Stimulated activated naive CD4-positive, alpha-beta T cell treated with Interleukin-2 at 50 U/mL for 16 hours (primary cell): Measurements from ENCODE around the gene GMDS.

ENCODE experiments used
- DNase-seq: peaks from one replicate; lab custom pipeline; 2025; lab: John Stamatoyannopoulos, UW

The GMDS gene

DNA sequence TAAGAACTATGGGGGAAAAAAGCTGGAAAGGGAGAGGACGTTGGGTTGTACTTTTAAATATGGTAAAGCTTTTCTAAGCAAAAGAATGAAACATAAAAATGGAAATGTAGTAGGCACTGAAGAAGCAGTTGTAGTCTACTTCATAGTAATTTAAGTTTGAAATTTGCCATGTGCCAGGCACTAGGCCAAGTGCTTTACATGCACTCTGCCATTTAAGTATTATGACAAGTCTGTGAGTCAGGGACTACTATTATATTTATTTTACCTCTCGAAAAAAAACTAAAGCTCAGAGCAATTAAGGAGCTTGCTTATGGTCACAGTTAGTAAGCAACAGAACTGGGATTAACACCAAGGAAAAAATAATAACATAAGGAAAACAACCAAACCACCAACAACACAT is 257.8 kb downstream of the GMDS start:
- no peak for DNase-seq

DNA sequence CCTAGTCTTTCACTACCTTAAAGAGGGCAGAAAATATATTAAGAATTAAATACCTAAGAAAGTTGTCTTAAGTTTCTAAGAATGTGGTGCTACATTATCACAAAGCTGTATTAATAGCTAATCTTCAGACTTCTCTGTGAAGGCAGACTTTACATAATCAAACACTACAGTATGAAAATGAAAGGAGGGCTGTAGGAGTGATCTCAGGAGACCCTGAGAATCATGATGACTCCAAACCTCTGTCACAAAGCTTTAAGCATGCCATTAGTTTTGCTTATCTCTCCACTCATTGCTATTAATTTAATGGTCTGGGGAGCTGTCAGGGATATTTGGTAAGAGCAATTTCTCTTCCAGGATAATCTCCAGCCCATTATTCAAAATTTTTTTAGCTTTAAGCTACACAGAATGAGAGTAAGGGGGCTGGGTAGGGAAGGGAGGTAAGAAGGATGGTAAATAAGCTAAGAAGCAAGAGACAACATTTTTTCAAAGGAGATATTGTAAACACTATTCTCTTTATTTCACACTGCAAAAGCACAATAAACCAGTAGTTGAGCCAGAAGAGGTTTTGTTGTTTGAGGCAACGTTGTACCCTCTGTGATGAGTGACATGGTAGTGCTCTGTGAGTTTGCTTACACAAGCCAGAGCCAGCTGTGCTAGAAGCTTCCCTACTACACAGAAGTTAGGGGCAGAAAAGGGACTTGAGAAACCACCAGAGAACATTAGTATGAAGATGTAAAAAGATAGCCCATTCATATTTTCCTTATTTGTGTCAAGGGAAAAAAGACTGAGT is 258.8 kb downstream of the GMDS start:
- DNase-seq, result no peak

DNA sequence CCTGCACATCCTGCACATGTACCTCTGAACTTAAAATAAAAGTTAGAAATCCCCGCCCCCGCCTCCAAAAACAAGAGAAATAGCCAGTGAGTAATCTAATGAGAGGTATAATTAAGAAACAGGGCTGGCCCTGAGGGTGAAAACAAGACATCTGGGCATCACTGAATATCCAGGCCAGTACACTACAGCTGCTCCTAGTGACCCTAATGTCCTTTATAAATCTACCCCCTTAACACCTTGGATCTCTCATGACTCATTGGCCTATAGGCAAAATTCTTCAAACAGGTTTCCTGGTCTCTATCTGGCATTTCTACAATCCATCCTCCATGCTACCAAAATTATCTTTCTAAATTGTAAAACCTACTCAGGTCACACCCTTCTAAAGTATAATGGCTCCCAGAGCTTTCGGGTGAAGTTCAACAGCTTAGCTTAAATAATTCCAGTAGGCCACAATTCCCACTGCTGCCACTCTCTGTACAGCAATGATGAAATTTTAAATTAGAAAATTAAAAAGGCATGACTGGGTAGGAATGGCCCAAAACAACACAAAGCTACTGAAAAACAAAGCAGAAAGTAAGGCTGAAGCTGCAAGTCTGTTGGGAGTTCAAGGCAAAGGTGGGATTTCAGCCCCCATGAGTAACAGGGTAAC is 260.9 kb downstream of the GMDS start:
- no peak for DNase-seq

DNA sequence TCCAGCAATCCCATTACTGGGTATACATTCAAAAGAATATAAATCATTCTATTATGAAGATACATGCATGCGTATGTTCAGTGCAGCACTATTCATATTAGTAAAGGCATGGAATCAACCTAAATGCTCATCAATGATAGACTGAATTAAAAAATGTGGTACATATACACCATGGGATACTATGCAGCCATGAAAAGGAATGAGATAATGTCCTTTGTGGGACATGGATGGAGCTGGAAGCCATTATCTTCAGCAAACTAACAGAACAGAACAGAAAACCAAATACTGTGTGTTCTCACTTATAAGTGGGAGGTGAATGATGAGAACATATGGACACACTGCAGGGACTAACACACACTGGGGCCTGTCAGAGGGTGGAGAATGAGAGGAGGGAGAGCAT is 261.6 kb downstream of the GMDS start:
- DNase-seq, result no peak

DNA sequence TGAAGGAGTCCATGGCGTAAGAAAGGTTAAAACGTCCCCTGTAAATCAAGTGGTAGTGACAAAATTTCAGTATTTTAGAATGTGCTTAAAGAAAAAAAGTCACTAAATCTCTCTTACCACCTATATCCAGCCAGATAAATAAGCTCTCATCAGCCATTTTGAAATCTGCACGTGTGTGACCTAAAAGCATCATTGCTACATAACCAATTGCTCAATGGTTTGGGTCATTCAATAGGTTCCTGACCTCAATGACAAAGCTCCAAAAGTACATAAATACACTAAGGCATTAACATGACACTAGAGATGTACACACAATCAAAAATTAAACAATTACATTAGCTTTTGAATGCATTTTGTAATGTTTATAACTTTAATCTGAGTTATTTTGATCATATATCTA is 272.4 kb downstream of the GMDS start:
- DNase-seq, result no peak

DNA sequence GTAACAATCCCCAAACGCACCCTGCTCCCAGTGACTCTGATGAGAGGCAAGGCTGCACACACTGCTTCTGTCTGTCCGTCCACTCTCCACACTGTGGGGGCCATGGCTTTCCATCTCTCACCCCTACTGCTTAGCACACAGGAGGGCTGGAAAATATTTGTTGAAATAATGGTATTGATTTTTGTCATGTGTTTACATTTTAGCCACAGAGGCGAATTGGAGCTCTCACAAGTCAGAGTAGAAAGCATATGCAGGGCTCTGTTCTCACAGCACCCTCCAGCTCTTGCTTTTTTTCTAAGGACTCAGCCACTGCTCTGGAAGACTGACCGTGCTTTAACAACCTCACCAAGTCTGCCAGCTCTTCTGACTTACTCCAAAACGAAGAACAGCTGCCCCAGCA is 273.8 kb downstream of the GMDS start:
- no peak for DNase-seq

DNA sequence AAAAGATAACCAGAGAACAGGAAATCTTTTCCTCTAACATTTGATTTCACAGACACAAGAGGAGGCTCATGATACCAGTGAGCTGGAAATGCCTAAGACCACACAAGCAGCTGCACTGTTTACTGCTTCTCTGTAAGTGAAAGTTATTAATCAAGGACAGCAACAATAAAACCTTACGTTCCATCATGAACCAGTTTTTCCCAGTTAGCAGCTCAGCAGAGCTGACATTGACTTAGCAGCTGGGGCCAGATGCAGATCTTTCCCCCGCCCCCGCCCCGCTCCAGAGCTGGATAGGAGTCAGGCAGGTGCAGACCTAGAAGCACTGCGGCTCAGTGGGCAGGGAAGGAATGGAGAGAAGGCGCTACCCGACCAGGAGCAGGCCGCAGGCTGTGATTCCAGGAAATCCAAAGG is 275.2 kb downstream of the GMDS start:
- DNase-seq, result no peak

DNA sequence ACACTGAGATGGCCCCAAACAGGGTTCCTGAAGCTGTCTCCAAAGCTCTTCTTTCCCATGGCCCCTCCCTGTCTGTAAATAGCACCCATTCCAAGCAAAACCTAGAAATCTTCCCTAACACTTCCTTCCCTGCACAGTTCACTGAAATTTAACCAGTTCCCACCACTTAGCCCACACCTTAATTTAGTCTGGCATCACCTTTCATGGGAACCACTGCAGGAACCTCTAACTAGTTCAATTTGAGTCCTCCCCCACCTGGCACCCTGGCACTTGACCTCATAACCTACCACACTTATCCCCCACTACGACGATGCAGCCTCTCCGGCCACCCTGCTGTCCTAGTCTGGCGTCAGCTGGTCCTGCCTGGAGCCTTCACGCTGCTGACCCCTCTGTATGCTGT is 278.7 kb downstream of the GMDS start:
- DNase-seq, result no peak

DNA sequence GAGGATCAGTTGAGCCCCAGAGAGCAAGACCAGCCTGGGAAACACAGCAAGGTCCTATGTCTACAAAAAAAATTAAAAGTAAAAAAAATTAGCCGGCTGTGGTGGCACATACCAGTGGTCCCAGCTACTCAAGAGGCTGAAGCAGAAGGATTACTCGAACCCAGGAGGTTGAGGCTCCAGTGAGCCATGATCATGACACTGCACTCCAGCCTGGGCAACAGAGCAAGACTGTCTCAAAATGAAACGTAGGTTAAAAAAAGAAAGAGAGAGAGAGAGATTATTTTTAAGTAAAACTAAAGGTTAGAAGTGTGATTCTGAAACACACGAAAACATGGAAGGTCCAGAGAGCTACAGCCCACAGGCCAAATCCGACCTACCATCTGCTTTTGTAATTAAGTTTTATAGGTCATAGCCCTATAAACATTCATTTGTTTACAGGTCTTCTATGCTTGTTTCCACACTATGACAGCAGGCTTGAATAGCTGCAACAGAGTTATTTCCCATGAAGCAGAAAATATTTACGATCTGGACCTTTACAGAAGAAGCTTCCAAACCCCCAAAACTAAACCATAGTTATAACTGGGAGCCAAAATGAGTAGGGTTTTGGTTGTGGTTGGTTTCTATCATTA is 279.7 kb downstream of the GMDS start:
- no peak for DNase-seq

DNA sequence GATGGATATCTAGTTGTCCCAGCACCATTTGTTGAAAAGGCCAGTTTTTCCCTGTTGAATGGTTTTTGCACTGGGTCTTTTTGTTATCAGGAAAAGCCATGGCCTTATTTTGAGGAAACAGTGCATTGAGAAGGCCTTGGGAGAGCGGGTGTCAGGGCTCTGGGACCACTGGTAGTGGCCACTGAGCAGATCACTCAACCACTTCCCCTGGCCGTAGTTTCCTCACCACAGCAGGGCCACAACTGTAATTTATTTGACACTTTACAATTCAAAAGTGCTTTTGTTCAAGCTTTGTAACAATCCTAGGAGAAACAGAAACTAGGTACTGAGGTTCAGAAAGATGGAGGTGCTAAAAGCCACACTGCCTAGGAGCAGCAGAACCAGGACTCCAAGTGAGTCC is 281.8 kb downstream of the GMDS start:
- DNase-seq, result no peak

DNA sequence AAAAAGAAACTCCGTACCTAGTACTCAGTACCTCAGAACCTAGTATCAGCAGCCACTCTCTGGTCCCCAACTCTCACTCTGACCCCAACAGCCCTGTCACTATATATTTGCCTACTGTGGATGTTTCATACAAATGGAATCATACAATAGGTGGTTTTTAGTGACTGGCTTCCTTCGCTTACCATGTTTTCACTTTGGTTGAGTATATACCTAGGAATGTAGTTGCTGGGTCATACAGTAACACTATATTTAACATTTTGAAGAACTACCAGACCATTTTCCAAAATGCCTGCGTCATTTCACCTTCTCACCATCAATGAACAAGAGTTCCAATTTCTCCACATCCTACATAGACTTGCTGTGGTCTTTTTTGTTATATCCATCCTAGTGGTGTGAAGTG is 283.2 kb downstream of the GMDS start:
- DNase-seq, result no peak

DNA sequence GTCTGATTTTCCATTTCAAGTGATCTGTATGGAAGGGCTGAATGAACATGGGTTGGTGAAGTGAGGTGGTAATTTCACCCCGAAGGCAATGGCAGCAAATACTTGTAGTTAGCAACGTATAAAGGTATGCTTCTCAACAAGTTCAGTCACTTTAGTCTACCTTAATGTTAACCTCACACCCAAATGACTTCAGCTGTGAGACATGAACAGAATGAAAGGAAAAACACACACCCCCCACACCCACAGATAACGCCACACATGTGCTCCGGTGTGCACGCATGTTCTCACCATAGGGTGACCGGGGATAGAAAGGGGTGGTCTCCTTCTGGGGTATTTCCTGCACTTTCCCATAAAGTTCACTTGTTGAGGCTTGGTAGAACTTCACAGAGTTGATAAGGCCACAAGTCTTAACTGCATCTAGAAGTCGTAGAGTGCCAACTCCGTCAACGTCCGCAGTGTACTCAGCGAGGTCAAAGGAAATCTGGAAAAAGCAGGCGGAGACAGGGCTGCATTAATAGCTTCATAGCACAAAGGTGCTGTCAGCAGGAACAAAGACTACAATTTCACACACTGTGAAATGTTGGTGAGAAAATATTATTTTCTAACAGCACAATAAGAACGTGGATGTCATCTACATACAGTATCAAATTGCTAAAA is 284.8 kb downstream of the GMDS start:
- DNase-seq, result no peak

DNA sequence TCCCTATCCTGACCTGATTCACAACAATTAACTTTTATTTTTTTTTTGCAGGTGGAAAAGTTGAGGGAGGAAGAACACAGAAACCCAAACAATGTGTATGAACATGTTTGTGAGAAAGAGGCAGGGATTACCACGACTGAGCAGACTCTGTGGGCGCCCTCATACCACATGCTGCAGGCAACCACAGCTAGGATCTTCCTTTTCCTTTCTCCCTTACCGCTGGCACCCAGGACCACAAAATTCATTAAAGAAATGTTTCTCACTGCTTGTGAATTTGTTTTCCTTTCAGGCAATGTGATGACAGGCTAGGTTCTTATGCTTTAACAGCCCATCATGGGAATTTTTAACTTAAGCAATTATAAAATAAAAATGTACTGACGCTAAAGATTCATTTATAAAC is 287.1 kb downstream of the GMDS start:
- no peak for DNase-seq

DNA sequence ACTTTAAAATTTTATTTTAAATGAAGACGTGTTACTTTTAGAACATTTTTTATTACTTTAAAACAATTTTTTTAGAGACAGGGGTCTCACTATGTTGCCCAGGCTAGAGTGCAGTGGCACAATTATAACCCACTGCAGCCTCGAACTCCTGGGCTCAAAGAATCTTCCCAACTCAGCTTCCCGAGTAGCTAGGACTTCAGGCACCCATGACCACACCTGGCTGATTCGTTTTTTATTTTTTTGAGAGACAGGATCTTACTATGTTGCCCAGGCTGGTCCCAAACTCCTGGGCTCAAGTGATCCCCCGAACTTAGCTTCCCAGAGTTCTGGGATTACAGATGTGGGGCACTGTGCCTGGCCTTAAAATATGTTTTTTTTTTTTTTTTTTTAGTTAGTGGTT is 287.7 kb downstream of the GMDS start:
- no peak for DNase-seq

DNA sequence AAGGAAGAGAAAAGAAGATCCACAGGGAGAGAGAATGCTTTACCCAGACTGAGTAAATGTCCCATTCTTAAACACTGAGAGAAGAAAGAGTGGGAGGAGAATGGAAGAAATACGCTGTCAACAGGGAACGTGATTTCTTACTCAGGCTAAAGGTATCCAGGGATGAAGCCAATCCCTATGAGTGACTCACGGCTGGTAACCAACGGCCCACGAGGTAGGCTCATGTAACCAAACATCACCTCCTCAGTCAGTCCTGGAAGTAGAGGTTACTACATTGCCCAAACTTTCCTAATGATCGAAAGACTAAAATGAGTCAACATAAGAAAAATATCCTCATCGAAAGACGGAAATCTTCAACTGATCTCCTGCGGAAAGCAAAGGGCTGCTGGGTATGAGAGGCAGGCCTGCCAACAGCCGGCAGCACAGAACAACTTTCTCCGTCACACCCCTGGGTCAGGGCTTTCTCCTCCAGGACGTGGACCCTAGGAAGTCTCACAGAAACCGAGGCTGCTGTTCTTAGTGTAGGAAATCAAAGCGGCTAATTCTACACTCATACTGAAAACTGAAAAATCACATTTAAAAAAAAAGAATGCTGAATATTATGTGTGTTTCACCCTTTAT is 292.6 kb downstream of the GMDS start:
- DNase-seq, result no peak

DNA sequence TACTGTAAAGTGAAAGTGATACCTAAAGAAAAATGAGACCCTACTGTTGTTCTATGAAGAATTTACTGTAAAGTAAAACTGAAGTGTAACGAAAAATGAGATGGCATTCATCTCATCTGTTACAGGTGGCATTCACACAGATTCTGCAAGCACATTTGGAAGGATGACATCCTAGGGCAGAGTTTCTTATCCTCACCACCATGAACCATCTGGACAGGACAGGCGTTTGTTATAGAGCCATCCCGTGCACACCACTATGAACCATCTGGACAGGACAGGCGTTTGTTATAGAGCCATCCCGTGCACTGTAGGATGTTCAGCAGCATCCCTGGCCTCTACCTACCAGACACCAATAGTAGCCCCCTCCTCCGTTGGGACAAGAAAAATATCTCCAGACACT is 294.8 kb downstream of the GMDS start:
- DNase-seq, result no peak

DNA sequence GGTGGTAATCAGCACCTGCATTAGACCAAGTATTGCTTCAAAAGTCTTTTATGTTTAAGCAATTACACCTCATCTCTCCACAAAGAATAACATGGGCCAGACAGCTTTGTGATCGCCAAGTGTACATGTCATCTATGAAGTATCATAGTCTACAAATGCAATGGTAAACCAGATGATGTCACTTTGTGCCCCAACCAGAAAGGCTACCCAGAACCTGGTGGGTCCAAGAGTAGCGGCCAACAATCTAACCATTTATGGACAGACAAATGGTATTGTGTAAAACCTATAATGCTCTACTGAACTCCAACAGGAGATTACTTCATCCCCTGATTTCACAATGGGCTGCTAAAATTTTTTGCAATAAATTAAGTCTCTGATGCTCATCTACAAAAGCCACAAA is 295.9 kb downstream of the GMDS start:
- no peak for DNase-seq

DNA sequence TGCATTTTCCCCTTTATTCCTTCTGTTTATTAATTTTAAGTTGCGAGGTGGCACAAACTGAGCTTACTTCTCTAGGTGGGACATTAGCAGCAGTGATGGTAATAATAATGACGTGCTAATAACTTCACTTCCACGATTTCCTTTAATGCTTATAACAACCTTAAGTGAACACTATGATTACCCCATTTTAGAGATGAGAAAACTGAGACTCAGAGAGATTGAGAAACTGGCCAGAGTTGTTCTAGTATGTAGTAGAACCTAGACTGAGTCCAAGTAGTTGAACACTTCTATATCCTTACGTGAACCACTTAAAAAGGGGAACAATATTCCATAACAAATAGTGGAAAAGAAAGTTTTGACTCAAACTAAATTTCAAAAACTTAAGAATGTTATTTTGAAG is 297.5 kb downstream of the GMDS start:
- DNase-seq, result no peak

DNA sequence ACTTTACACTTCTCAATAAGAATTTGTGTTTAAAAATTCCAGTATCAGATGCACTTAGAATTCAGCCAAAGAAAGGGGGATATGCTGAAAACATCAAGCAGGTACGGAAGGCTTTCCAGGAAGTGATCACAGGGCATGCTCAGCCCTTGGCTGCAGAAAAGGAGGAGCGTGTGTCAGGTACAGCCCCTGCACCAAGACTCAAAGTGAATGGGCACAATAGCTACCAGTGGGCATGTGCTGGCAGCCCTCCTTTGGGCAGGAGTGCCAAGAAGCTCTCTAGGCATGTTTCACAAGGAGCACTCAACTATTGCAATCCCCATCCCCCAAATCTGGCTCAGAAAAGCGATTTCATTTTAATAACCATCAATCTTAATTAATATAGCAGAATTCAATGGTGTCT is 298.8 kb downstream of the GMDS start:
- no peak for DNase-seq

DNA sequence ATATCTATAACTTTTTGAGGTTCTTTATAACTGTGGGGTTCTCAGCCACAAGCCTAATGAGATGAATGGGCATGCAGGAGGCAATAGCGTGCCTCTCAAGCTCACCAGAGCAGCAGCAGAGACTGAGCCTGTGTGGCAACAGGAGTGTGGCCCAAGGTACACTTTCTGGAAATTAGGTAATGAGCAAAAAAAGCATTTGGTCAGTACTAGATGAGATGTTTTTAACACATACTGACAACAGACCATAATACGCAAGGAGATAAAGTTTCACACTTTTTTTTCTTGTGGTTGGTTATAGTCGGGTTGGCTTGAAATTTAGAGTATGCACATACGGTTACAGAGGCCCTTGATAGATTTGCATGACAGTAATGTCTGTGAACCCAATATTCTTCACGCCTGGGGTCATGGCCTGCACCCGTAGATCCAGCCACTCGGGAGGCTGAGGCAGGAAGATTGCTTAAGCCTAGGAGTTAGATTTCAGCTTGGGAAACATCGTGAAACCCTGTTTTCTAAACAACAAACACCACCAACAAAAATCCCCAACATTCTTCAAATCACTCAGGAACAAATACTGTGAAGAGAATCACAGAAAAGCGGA is 300.1 kb downstream of the GMDS start:
- no peak for DNase-seq

DNA sequence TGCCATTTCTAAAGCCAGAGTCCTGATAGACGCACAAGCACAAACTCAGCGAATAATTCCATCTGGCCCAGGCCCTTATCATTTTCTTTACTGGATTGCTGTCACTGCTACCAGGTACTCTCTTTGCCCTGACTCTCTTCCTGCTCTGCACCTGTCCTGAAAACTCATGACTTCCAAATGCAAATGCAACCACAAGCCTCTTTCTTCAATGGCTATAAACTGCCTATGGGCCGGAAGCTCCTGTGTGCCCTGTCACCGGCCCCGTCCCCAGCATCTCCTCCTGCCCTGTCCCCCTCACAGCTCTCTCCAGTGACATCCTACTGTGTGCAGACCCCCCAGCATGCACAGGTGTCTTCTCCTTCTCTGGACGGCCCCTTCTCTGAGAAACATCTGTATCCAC is 302.6 kb downstream of the GMDS start:
- DNase-seq, result no peak

DNA sequence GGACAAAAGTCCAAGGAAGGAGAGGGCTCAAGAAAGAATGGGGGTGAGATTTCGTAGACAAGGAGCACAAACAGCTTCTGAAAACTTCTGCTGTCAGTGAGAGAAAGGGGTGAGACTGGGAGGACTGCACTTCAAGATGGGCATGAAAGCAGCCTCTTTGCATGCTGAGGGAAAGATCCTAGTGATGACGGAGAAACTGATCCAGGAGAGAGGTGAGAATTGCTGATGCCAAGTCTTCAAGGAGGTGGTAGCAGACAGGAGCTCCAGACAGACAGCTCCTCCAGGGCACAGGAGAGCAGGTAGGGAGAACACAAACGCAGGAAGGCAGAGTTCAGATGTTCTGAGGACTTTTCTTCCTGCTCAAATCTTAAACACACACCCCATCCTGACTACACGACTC is 303.9 kb downstream of the GMDS start:
- no peak for DNase-seq
